ENCODE data around the gene EPHA3. TPM values are rescaled to one million over a fixed set of nuclear protein-coding genes. Genes with fewer than 3 reads are reported as not detected.

The EPHA3 gene
- total and polyA plus RNA-seq, 10 of the 15 experiments (the other 5 are each of a cell fraction or from before 2014, with no cell fraction given) = 0.03 to 39.0 (median 0.07) TPM; not detected in 4

DNA sequence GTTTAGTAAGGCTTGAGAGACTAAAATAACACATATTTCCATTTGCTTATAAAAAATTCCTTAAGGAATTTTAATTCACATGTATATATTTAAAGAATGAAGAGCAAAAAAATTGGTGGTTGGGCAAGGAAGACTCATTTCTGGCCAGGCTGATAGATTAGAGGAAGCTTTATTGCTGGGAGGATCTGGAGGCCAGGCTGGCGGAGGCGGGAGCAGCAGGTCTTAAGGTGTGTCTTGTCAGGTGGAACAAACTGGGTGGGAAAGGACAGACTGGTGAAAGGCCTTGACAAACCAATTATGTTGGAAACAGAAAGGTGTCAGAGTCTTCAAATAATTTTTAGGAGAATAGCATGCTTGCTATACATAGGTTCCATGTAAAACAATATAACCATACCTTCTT, 124.7 kb downstream of the EPHA3 start (continued):
- TF ChIP-seq, protein P1, sequence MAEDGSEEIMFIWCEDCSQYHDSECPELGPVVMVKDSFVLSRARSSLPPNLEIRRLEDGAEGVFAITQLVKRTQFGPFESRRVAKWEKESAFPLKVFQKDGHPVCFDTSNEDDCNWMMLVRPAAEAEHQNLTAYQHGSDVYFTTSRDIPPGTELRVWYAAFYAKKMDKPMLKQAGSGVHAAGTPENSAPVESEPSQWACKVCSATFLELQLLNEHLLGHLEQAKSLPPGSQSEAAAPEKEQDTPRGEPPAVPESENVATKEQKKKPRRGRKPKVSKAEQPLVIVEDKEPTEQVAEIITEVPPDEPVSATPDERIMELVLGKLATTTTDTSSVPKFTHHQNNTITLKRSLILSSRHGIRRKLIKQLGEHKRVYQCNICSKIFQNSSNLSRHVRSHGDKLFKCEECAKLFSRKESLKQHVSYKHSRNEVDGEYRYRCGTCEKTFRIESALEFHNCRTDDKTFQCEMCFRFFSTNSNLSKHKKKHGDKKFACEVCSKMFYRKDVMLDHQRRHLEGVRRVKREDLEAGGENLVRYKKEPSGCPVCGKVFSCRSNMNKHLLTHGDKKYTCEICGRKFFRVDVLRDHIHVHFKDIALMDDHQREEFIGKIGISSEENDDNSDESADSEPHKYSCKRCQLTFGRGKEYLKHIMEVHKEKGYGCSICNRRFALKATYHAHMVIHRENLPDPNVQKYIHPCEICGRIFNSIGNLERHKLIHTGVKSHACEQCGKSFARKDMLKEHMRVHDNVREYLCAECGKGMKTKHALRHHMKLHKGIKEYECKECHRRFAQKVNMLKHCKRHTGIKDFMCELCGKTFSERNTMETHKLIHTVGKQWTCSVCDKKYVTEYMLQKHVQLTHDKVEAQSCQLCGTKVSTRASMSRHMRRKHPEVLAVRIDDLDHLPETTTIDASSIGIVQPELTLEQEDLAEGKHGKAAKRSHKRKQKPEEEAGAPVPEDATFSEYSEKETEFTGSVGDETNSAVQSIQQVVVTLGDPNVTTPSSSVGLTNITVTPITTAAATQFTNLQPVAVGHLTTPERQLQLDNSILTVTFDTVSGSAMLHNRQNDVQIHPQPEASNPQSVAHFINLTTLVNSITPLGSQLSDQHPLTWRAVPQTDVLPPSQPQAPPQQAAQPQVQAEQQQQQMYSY (CRISPR knock-in tag; IDR thresholded peaks at IDR 0.05) = no peak

DNA sequence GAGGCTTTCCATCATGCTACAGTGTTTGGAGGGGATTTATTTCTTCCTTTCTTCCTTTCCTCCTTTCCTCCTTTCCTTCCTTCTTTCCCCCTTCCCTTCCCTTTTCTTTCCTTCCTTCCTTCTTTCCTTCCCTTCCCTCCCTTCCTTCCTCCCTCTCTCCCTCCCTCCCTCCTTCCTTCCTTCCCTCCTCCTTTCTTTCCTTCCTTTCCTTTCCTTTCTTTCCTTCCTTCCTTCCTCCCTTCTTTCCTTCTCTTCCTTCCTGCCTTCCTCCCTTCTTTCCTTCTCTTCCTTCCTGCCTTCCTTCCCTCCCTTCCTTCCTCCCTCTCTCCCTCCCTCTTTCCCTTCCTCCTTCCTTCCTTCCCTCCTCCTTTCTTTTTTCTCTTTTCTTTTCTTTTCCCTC, 127.2 kb downstream of the EPHA3 start:
- Histone ChIP-seq H4K20me1 (ENCODE audit: control insufficient read depth, insufficient read depth) (no peaks in the 10 kb centered on the region), H2AFZ (ENCODE audit: control insufficient read depth, low read depth, low read length) (no peak overlapping the region), H3K79me2 (ENCODE audit: control insufficient read depth, insufficient read depth, low read length) (no peaks in the 10 kb centered on the region), H3K4me2 (ENCODE audit: control insufficient read depth, insufficient read depth) (no peak overlapping the region), H3K4me3 (no peak overlapping the region), H3K27me3 (replicated peaks in 1 of 2; ENCODE audit: control insufficient read depth in 2 of 2, insufficient read depth in 2 of 2, low read length in 1 of 2) (no peaks in the 10 kb centered on the region), H3K27ac (ENCODE audit: control insufficient read depth, insufficient read depth) (no peak overlapping the region), H3K4me1 (ENCODE audit: control insufficient read depth, insufficient read depth, low read length) (no peaks in the 10 kb centered on the region), H3K36me3 (ENCODE audit: control insufficient read depth in 2 of 2, insufficient read depth in 2 of 2, low read length in 1 of 2) (no peaks in the 10 kb centered on the region), H3K9ac (ENCODE audit: control insufficient read depth, insufficient read depth, low read length) (no peak overlapping the region), H3K9me3 (replicated peaks; ENCODE audit: control insufficient read depth, insufficient read depth, low read length) (no peaks in the 10 kb centered on the region)
- ATAC-seq = no peak
- TF ChIP-seq RCOR1 (conservative IDR thresholded peaks at IDR 0.05; ENCODE audit: low read depth, low read length) = no peak
- no peak for TF ChIP-seq SUZ12 (IDR thresholded peaks at IDR 0.05; ENCODE audit: unreplicated experiment)
- no peak for TF ChIP-seq SIN3A (IDR thresholded peaks at IDR 0.05; ENCODE audit: low read depth, low read length)
- no peak for TF ChIP-seq SREBF1 (IDR thresholded peaks at IDR 0.05; ENCODE audit: low read length)
- TF ChIP-seq SMAD5 (IDR thresholded peaks at IDR 0.05; ENCODE audit: low read depth) = no peak
- TF ChIP-seq RAD51 (IDR thresholded peaks at IDR 0.05) = no peak
- no peak for TF ChIP-seq MYB (IDR thresholded peaks at IDR 0.05; ENCODE audit: borderline replicate concordance, low read depth, low read length)
- TF ChIP-seq CBX3 (IDR thresholded peaks at IDR 0.05; ENCODE audit: borderline replicate concordance, low read depth) = no peak
- TF ChIP-seq SP1 (IDR thresholded peaks at IDR 0.05; ENCODE audit: low read depth, low read length) = no peak
- TF ChIP-seq, protein P2, sequence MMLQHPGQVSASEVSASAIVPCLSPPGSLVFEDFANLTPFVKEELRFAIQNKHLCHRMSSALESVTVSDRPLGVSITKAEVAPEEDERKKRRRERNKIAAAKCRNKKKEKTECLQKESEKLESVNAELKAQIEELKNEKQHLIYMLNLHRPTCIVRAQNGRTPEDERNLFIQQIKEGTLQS (IDR thresholded peaks at IDR 0.05; ENCODE audit: borderline replicate concordance, extremely low read depth, low read depth, low read length) = no peak
- no peak for TF ChIP-seq HCFC1 (IDR thresholded peaks at IDR 0.05; ENCODE audit: low read length)
- TF ChIP-seq, protein P3, sequence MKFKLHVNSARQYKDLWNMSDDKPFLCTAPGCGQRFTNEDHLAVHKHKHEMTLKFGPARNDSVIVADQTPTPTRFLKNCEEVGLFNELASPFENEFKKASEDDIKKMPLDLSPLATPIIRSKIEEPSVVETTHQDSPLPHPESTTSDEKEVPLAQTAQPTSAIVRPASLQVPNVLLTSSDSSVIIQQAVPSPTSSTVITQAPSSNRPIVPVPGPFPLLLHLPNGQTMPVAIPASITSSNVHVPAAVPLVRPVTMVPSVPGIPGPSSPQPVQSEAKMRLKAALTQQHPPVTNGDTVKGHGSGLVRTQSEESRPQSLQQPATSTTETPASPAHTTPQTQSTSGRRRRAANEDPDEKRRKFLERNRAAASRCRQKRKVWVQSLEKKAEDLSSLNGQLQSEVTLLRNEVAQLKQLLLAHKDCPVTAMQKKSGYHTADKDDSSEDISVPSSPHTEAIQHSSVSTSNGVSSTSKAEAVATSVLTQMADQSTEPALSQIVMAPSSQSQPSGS (IDR thresholded peaks at IDR 0.05; ENCODE audit: low read length) = no peak
- no peak for TF ChIP-seq ZNF24 (IDR thresholded peaks at IDR 0.05)
- no peak for TF ChIP-seq IKZF1 (conservative IDR thresholded peaks at IDR 0.05)
- TF ChIP-seq CREM (IDR thresholded peaks at IDR 0.05; ENCODE audit: low read depth) = no peak
- TF ChIP-seq RFX5 (IDR thresholded peaks at IDR 0.05; ENCODE audit: low read depth, low read length) = no peak
- ChIA-PET RAD21 (ENCODE audit: unreplicated experiment) (no interaction called here), SMC1A (ENCODE audit: uncharacterized antibody, unreplicated experiment) (no interaction called here), POLR2A (no interaction called here), CTCF (no interaction called here)
- no peak for FAIRE-seq
- in situ Hi-C loops (cut with MboI) = no loop called here
- BruUV-seq (replicated peaks) = no TSS peak
- intact Hi-C loops (cut with micrococcal nuclease; ENCODE audit: unreplicated experiment) = no loop called here
- DNase-seq (ENCODE audit: low read depth, low spot score) = no peak

All from GM12878 (cell line).